A204.1 (cell line): ENCODE results near the gene RYR3.
"Not testable (repeated sequence)": the region's sequence is repeated elsewhere in the genome, so short reads cannot be mapped to it uniquely, and the experiment has no call there.

Experiments used
- FAIRE-seq: peaks from 2 replicates; lab custom pipeline; 2012; peaks lifted over from hg19 to GRCh38; lab: Jason Lieb, UNC

RYR3 gene

DNA sequence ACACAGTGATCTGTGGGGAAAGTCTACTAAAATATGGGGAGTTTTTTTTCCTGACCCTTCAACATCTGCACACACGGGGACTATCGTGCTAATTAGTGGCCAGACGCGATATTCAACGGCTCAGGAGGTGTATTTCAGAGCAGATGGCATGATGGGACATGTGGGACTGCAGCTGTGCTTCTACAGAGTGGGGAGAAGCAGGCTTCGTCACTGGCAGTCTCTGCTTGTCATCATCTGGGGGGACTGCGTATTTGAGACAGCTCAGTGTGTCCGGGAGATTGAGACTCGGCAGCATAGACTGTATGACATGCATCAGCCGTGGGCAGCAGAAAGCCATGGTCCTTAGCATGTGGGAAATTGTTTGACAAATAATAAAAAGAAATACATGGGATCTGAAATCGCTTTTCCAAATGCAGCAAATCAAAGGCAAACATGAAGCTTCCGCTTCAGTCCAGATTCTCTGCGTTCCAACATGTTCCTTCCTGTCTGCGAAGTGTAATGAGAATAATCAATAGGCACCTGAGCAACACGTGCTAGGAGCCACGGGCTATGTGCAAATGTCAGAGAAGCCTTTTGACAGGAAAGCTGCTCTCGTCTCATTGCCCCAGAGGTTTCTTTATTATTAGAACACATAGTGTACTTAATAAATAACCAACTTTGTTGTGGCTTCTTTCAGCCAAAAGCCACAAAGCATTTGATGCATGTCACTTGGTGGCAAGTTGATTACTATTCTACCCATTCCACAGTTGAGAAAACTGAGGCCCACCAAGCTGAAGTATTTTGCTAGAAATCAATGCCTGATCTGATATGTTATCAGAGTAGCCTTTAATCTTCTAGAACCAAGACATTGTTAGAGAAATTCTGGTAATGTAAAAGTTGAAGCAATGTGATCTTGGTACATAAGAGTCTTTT lies 276.3 kb downstream of the RYR3 start:
- FAIRE-seq = no peak

DNA sequence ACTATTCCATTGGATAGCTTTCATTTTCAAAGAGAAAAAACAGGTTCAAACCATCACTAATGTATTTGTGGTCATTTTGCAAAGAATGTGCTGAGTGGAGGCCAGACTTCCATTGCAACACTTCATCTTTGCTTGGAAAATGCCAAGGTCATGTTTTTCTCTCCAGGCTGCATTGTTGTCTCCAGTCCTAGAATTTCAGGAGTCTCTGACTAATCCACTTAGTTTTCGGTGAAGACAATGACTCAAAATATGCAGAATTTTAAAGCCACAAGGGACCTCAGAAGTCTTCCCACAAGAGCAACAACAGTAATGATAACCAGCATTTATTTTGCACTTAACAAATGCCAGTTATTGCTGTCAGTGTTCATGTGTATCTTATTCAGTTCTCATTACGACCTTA lies 277.0 kb downstream of the RYR3 start:
- no peak for FAIRE-seq

DNA sequence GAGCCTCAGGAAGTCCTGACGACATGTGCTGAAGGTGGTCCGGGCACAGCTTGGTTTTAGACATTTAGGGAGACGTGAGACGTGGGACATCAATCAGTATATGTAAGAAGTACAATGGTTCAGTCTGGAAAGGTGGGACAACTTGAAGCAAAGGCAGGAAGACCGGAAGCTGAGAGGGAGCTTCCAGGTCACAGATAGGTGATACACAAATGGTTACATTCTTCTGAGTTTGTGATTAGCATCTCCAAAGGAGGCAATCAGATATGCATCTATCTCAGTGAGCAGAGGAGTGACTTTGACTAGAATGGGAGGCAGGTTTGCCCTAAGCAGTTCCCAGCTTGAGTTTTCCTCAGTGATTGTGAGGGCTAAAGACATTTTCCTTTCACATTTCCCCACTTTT lies 282.1 kb downstream of the RYR3 start:
- no peak for FAIRE-seq

DNA sequence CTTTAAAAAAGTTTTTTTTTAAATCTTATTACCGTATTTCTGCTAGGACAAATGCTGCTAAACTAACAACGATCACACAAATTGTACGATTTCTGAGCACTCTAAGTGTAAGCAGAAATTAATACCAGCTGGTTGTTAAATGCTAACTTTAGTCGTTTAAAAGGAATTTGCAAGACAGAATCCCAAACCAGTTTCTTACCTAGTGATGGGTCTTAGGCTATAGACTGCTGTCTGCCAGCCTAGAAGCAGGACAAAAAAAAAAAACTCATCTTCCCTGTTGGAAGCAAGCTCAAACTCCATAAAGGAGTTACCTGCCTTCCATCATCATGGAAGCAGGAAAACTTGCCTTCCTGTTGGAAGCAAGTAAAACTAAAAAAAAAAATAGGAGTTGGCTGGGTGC lies 287.6 kb downstream of the RYR3 start:
- FAIRE-seq = not testable (repeated sequence)

DNA sequence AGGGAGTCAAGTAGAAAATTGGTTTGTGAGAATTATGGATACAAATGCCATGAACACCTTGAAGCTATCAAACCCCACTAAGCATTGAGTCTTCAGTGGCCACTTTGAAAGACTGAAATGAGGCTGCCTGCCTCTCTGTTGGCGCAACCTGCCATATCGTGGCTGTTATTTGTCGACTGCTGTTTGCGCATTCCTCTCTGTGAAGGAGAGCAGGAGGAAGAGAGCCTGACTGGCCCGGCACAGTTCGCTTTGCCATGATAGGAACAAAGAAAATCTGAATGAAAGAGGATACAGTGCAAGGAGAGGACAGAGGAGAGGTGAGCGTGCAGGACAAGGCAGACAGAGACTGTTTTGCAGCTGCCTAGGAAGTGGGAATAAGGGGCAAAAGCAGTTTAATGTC lies 289.4 kb downstream of the RYR3 start:
- no peak for FAIRE-seq

DNA sequence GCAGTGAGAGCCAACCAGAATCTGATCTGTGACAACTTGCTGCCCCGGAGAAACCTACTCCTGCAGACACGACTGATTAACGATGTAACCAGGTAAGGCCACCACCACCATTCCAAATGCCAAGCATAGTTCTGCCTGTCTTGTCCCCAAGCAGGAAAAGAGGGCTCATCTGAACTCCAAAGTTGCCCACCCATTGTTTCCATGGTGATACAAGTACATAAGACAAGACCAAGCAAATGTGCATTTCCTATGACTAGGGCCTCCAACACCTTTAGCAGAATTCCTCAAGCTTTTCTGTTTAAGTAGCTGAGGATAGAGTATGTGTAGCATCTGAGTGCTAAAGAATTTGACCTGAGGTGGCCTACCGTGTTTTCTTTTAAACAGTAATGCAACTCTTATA lies 290.7 kb downstream of the RYR3 start:
- no peak for FAIRE-seq

DNA sequence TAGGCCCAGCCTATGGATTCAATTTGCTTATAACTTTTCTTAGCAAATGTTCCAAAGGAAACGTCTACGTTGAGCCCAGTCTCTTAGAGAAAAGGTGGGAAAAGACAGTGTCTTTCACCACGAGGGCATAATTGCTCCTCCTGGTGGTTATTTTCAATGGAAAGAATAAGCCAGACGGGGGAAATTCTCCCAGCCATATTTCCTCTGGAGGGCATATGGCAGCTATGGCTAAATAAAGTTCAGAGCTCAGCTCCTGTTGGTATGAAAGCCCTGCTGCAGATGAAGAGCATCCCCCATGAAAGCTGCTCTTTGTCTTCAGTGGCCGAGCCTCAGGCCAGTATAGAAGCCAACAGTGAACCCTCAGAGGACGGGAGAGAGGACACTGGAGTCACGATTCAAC lies 297.9 kb downstream of the RYR3 start:
- no peak for FAIRE-seq

DNA sequence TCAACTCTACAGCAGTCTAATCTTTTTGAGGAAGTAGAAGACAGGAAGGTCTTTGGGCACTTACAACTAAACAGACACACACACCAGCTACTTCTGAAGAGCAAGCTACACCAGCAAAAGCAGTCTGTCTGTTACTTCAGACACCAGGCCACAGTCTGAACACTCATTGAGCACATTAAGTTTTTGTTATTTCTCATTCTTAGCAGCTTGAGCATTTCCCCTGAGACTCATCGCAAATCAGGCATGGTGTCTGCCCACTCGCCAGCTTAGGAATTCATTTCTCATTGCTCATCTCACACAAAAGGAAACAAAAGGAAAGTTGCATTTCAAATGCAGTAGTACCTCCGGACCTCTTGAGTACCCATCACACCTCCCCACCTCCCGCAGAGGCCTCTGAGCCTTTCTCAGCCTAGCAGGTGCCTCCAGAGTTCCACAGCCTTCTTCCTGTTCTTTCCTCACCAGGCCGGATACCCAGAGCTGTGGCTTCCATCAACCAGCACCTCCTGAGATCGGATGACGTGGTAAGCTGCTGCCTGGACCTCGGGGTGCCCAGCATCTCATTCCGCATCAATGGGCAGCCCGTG lies 302.0 kb downstream of the RYR3 start:
- no peak for FAIRE-seq

DNA sequence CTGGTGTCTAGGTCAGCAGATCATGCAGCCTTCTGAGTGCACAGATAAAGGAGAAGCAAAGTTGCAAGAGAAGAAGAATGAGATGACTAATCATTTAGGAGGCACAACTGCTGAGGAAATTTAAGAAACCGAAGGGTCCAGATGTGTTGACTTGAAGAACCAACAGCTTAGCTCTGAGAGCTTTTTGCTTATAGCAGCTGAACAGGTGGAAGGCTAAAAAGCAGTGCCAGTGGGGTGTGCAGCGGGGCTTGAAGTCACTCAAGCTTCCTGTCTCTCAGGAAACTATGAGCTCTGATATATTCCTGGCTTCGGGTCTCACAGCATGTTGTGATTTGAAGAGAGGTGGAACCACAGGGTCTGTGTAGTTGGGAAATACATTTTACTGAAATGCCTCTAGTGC lies 305.7 kb downstream of the RYR3 start:
- no peak for FAIRE-seq

DNA sequence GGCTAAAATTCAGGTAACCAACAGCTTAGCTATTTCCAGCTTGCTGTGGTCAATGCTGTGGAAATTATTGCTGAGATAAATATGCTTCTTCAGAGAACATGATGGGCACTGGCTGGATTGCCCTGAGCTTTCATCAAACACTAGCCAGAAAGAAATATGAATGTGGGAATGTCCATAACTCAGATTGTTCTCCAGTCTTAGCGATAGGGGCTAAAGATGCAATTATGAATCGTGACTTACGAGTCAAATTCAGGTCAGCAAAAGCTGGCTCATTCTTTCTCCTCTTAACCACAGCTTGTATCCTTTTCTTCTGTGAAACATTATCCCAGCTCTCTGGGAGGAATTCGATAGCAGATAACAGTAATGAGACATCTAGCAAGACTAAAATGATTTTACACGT lies 307.6 kb downstream of the RYR3 start:
- FAIRE-seq = no peak

DNA sequence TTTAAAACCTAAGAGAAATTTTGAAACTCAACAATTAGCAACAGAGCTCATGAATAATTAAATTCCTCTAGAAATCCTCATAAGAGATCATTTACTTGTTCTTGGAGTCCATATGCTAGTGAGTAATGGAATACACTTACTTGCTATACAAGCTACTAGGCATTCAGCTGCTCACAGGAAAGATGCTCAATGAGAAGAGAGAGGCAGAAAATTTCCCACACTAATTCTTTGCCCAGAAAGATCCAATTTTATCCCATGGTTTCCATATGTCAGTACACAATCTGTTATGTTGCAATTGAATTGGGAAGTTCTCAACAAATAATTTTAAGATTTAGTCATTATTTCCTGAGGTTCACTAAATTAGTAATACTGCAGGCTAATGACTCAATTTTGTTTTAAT lies 310.4 kb downstream of the RYR3 start:
- FAIRE-seq = no peak

DNA sequence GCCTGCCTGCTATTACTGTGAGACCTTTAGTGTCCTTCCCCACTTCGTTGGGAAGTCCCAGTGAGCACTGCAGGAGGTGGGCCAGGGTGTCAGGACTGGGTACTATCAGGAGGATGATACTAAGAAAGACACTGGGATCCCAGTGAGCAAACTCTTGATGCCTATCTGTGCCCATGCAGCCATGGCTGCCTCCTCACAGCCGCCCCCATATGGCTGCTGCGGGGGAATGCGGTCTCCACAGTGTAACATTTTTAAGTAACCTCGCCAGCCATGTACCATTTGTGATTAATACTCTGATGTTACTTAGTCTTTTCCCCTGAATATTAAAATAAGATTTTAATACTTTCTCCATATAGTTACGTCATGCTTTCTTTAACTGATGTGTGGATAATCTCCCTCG lies 312.2 kb downstream of the RYR3 start:
- no peak for FAIRE-seq

DNA sequence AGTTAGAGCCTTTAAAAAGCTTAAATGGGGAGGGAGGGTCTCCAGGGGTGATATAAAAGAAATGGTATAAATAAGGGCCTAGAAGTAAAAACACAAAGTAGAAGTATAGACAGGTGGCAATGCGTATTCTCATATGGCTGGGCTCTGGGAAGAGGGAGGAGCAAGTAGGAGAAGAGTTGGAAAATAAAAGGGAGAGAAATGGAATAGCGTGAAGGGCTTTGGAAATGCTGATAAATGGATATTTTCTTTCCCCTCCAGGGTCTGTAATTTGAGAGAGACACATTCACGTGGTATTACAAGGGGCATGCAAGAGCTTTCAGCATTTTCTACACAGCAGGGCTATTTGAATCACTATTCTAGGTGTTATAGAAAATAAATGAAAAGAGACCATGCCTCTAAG lies 313.7 kb downstream of the RYR3 start:
- FAIRE-seq = no peak

DNA sequence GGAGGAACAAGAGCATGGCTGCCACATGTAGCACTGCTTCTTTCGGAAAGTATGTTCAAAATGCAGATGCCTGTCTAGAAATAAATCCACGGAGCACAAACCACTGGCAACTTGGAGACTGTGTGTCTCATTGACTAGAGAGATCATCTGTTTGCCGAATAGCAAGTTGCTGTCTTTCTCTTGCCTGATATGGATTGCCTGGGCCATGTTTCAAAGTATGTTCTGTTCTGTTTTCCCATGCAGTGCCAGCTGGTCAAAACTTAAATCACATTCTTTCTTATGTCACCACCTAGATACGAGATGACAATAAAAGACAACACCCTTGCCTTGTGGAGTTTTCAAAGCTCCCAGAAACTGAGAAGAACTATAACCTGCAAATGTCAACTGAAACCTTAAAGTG lies 318.9 kb downstream of the RYR3 start:
- no peak for FAIRE-seq

DNA sequence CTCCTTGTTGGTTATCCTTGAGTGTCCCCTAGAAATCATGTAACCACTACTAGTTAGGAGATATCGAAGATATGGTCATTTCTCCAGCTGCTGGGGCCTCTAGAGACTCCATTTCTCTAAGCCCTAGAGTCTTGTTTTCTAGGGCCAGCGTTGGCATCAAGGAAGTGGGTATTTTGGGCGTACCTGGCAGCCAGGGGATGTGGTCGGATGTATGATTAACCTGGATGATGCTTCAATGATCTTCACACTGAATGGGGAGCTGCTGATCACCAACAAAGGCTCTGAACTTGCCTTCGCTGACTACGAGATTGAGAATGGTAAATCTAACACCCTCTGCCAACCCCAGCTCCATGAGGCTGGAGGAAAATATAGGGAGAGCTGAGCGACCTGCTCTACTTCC lies 325.5 kb downstream of the RYR3 start:
- no peak for FAIRE-seq

DNA sequence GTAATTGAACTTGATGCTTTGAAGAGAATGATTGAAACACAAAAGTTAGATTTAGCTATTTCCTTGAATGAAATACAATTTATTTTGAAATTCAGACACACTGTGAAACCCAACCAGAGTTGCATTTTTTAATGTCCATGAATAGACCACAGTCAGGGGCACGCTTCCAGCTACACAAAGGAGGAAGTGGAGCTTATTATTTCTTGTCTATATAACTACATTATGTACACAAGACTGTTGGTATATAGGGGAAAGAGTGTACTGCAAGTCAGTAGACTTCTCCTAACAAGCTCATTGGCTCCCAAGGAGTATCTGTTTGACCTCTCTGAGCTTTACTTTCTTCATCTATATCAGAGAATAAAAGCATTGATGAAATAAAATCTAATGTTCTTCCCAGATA lies 326.2 kb downstream of the RYR3 start:
- no peak for FAIRE-seq

DNA sequence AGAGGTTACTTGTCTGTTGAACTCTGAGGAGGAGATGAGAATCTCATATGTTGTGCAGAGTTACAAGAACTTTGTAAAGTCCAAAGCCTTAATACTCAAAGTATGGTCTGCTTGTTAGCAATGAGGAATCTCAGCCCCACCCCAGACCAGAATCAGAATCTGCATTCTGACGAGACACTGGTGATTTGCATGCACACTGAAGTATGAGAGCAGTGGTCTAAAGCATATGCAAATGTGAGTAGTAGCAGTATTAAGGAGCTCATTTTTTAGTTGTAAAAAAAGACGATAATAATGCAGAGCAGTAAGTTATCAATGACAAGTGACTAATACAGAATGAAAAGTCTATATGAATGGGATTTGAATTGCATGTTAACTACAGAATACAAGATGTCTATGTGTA lies 327.7 kb downstream of the RYR3 start:
- FAIRE-seq = no peak

DNA sequence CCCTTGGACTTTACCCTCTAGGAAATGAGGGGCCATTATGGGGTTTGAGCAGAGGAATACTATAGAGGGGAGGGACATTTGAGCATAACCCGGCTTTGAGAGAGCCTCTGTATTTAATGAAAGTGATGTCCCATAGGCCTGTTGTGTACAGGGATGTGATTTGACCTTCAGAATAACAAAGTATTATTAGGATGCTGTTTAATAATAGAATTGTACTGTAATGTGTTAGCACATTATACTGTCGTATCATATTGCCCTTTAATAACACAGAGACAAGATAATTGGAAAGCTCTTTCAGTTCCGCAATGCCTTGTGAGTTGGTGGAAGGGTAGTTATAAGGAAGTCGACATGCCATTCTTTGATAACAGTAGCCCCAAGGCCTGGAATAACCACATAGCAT lies 328.3 kb downstream of the RYR3 start:
- no peak for FAIRE-seq

DNA sequence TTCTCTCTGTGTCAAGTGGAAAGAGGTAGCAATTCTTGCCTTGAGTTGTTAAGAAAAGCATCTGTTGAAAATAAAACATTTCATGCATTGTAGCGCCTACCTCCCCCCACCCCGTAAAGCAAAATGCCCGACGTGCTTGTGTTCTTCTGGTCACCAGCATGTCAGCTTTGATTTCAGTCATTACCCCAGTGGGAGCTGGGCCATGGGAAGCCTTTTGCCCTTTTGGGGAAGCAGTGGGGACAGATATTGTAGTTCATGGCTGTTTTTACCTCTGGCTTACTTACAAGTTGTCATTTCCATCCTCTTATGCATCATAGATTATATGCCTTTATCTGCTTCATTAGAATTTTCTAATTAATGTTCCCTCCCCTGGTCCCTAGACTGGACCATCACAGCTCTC lies 328.7 kb downstream of the RYR3 start:
- no peak for FAIRE-seq

DNA sequence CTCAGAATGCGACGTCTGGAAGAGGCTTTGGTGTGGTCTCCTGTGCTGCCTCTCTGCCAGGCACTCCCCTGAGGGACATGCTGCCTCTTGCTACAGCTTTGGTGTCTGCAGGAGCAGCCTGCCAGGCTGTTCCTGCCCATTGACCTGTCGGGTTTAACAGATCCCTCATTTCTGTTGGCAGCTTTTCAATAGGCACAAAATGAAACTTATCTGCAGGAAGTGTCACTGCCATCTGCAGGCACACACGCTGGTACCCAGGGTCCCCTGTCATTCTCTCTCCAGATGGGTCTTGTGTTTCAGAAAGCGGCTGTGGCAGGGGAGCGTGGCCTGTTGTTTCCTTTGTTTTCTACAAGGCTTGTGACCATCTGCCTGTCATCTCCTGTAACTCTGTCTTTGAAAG lies 329.2 kb downstream of the RYR3 start:
- FAIRE-seq = no peak

DNA sequence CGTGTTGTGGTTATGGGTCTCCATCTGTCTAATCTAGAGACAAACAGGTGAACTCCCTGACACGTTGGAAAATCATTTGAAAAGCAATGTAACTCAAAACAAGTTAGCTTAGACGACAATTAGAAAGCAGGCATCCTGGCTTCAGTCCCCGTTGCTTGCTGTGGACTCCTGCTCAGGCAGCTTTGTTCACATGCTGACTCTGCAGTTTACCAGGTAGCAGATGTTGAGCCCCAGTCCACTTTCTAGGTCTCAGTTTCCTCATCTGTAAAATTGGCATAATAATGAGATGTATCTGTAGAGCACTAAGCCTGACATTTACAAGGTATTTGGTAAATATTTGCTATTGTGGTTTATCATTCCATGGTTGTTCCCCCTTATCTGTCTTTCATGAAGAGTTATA lies 330.3 kb downstream of the RYR3 start:
- FAIRE-seq = no peak

DNA sequence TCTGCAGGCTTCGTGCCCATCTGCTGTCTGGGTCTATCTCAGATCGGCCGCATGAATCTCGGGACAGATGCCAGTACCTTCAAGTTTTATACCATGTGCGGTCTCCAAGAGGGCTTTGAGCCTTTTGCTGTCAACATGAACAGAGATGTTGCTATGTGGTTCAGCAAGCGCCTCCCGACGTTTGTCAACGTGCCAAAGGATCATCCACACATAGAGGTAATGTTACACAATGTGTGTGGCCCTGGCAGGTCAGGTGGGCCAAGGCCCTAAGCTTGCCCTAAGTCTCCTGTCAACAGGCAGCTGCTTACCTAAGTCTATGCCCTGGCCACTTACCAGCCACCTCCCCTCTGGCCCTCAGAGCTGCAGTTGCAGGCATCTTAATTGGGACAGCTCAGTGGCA lies 333.5 kb downstream of the RYR3 start:
- FAIRE-seq = no peak

DNA sequence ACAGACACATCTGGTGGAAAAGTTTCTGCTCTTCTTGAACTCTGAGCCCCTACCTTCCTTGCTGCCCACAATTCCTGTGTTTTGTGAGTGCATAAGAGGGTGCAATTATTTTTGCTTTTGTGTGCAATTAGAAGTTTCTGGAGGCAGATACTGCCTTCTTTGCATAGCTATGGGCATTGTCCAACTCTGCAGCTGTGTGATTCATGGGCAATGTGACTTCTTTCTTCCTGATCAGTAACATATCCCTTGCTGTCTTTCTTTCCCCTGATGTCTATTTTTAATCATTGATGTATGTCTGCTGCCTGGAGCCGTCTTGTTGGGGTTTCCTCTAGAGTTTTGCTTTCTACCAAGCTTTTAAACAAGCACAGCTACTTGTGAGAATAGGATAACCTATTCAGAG lies 336.0 kb downstream of the RYR3 start:
- FAIRE-seq = no peak

DNA sequence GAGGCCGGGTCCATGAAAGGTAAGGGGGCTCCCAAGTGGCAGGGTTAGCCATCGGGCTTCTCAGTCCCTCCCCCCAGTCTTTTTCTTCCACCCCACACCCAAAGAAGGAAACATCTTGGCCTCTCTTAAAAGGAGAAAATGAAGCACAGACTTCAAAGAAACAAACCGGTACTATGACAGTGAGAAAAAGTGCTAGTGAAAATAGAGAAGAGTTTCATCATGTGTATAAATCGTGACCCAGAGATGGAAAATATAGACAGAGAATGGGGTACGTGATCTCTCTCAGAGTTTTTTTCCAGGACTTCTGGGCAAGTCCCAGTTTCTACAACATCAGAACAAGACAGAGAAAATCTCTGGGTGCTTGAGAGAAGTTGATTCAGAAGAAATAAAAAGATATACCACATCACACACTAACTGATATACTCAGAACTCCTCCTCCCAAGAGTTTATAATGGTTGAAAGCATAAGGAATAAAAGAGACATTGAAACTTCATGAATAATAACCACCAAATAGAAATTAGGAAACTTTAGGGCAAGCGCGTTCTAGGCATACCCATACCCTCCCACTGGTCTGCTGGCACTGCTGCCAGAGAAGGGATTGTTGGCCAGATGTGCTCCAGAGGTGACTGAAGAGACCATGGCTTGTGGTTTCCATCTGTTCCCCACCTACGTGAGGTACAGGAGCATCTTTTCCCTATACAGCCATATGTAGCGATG lies 338.6 kb downstream of the RYR3 start:
- FAIRE-seq = no peak
